Endodermal cell (in vitro differentiated cells): Measurements from ENCODE around the gene CTSA. TPM values are rescaled to one million over a fixed set of nuclear protein-coding genes. Genes with fewer than 3 reads are reported as not detected.

Source experiments
- DNase-seq: peaks from one replicate; pipeline ENCODE4 v3.0.0-alpha.2; 2017
- H3K27ac ChIP-seq: 2 replicates; pipeline ENCODE4 v1.5.1; 2013; ENCODE audit warnings: mild to moderate bottlenecking, low read depth, low read length, moderate library complexity
- H3K27me3 ChIP-seq: 2 replicates; pipeline ENCODE4 v1.6.1; 2013; ENCODE audit warnings: mild to moderate bottlenecking, low read length, moderate library complexity; ENCODE audit not compliant: insufficient read depth, control insufficient read depth, poor library complexity, severe bottlenecking
- H3K36me3 ChIP-seq: 2 replicates; pipeline ENCODE4 v1.7.0; 2013; ENCODE audit warnings: mild to moderate bottlenecking, low read length, moderate library complexity; ENCODE audit not compliant: control insufficient read depth, insufficient read depth
- H3K4me1 ChIP-seq: one replicate; pipeline ENCODE4 v1.7.0; 2013; ENCODE audit warnings: low read length; ENCODE audit not compliant: control insufficient read depth, insufficient read depth
- H3K4me3 ChIP-seq: 2 replicates; pipeline ENCODE4 v1.5.1; 2013; ENCODE audit warnings: mild to moderate bottlenecking, low read length, moderate library complexity
- H3K9ac ChIP-seq: 2 replicates; pipeline ENCODE4 v1.6.1; 2013; ENCODE audit warnings: mild to moderate bottlenecking, low read length, moderate library complexity; ENCODE audit not compliant: poor library complexity, severe bottlenecking; ENCODE audit errors: extremely low read depth
- H3K9me3 ChIP-seq: 2 replicates; pipeline ENCODE4 v1.6.1; 2013; ENCODE audit warnings: mild to moderate bottlenecking, low read length, moderate library complexity; ENCODE audit not compliant: control insufficient read depth
- H3K27ac Mint-ChIP-seq: 2 replicates; pipeline ENCODE4 v1.8.0; 2020; ENCODE audit warnings: mixed read lengths
- H3K27me3 Mint-ChIP-seq: 2 replicates; pipeline ENCODE4 v1.8.0; 2021; ENCODE audit warnings: mild to moderate bottlenecking, mixed read lengths; ENCODE audit not compliant: insufficient read depth
- H3K36me3 Mint-ChIP-seq: 2 replicates; pipeline ENCODE4 v1.8.0; 2020; ENCODE audit warnings: low read depth, mixed read lengths
- H3K4me1 Mint-ChIP-seq: 2 replicates; pipeline ENCODE4 v1.8.0; 2020; ENCODE audit warnings: mixed read lengths
- H3K4me3 Mint-ChIP-seq: 2 replicates; pipeline ENCODE4 v1.8.0; 2020; ENCODE audit warnings: mild to moderate bottlenecking, moderate library complexity, mixed read lengths
- H3K9me3 Mint-ChIP-seq: 2 replicates; pipeline ENCODE4 v1.8.0; 2020; ENCODE audit warnings: mild to moderate bottlenecking, mixed read lengths
- CTCF ChIP-seq: fragments of 200-600 bp; sonication (generic); conservative IDR thresholded peaks from 2 replicates; pipeline ENCODE4 v1.5.0; 2021; ENCODE audit warnings: antibody characterized with exemption, mild to moderate bottlenecking
- WGBS, 2 experiments: methylation state at CpG; one replicate each; pipeline versions ENCODE4 v1.1.5 to v1.1.7; 2013; ENCODE audit warnings: missing lambda C conversion rate in 2 of 2, mixed read lengths in 1 of 2; ENCODE audit not compliant: insufficient coverage in 1 of 2, insufficient read length in 1 of 2; 5-methylcytosine and 5-hydroxymethylcytosine counted together
- total RNA-seq, 2 donors: library from RNA; stranded (reverse); fragmentation: NEBNext Ultra II Directional in 1 of 2; extraction: Animal tissue kit (Norgen Biotek cat#: 25700) in 1 of 2; gene quantifications; 2 replicates in 1 of 2; 3 replicates in 1 of 2; pipeline ENCODE4 v1.2.1, GENCODE V29; 2021

Gene CTSA
- total RNA-seq, 2 donors from 2014 or later, result 70.7 to 84.8 TPM

- H3K9ac ChIP-seq, result no peak overlapping the region
- no peak overlapping the region for H3K27ac Mint-ChIP-seq
Observed at GRCh38 chr20:45863543-45864470, 27.3 kb upstream of the CTSA start.

GRCh38 chr20:45866454-45866853 lies 24.7 kb upstream of the CTSA start:
- Histone ChIP-seq H3K9me3 (no peaks in the 10 kb centered on the region), H3K36me3 (no peaks in the 10 kb centered on the region), H3K9ac (no peak overlapping the region), H3K4me3 (no peak overlapping the region), H3K27ac (no peak overlapping the region), H3K4me1 (no peaks in the 10 kb centered on the region), H3K27me3 (no peaks in the 10 kb centered on the region)
- WGBS, 2 experiments, result 90 to 93% methylated on average over 3 to 5 of the region's 5 CpGs
- H3K9me3 Mint-ChIP-seq, result no peaks in the 10 kb centered on the region
- no peak overlapping the region for H3K27ac Mint-ChIP-seq
- H3K36me3 Mint-ChIP-seq, result peaks cover 4% of the 10 kb centered on the region
- TF ChIP-seq CTCF, result no peak
- no peaks in the 10 kb centered on the region for H3K27me3 Mint-ChIP-seq
- no peak for DNase-seq
- peaks cover under 1% of the 10 kb centered on the region for H3K4me1 Mint-ChIP-seq
- no peak overlapping the region for H3K4me3 Mint-ChIP-seq

More at GRCh38 chr20:45863543-45864470, 27.3 kb upstream of the CTSA start:
- H3K27ac ChIP-seq, result no peak overlapping the region
- no peaks in the 10 kb centered on the region for H3K4me1 ChIP-seq
- no peak for TF ChIP-seq CTCF
- peaks cover 14% of the 10 kb centered on the region for H3K4me1 Mint-ChIP-seq
- no peak overlapping the region for H3K4me3 Mint-ChIP-seq
- H3K36me3 ChIP-seq, result peaks cover 3% of the 10 kb centered on the region
- no peak for DNase-seq
- no peaks in the 10 kb centered on the region for H3K9me3 ChIP-seq
- H3K27me3 ChIP-seq, result no peaks in the 10 kb centered on the region
- peaks cover 9% of the 10 kb centered on the region for H3K36me3 Mint-ChIP-seq
- H3K9me3 Mint-ChIP-seq, result no peaks in the 10 kb centered on the region
- H3K27me3 Mint-ChIP-seq, result no peaks in the 10 kb centered on the region
- no peak overlapping the region for H3K4me3 ChIP-seq
- 94% methylated on average over 6 to 7 of the region's 7 CpGs for WGBS, 2 experiments

GRCh38 chr20:45867136-45867818 lies 23.9 kb upstream of the CTSA start:
- Histone ChIP-seq H3K4me3 (no peak overlapping the region), H3K9me3 (no peaks in the 10 kb centered on the region), H3K4me1 (no peaks in the 10 kb centered on the region), H3K9ac (no peak overlapping the region), H3K27me3 (no peaks in the 10 kb centered on the region), H3K36me3 (no peaks in the 10 kb centered on the region), H3K27ac (no peak overlapping the region)
- DNase-seq, result no peak
- H3K27me3 Mint-ChIP-seq, result no peaks in the 10 kb centered on the region
- no peak for TF ChIP-seq CTCF
- H3K36me3 Mint-ChIP-seq, result peaks cover 4% of the 10 kb centered on the region
- 97% methylated on average over 6 of the region's 6 CpGs; no CpG with 5 or more reads in 1 of the 2 experiments for WGBS, 2 experiments
- no peaks in the 10 kb centered on the region for H3K9me3 Mint-ChIP-seq
- H3K4me1 Mint-ChIP-seq, result peaks cover 5% of the 10 kb centered on the region
- H3K4me3 Mint-ChIP-seq, result no peak overlapping the region
- no peak overlapping the region for H3K27ac Mint-ChIP-seq
